Sigmoid colon (tissue), 4 donors: ENCODE data around the gene PRKCB.

Experiments used
- POLR2AphosphoS5 ChIP-seq, 4 donors: sonication (generic); formaldehyde crosslinking; IDR thresholded peaks; one replicate each; pipeline ENCODE4 v1.6.1; 2017; ENCODE audit warnings: antibody characterized with exemption in 4 of 4
- TF ChIP-seq, protein P1 (sequence below), 4 experiments: fragments of 450-650 bp in 3 of 4; fragments of 200-600 bp in 1 of 4; IDR thresholded peaks; one replicate each; pipeline ENCODE4 v1.5.1; 2016 to 2019; ENCODE audit warnings: antibody characterized with exemption in 4 of 4, mild to moderate bottlenecking in 3 of 4, moderate library complexity in 2 of 4

DNA sequence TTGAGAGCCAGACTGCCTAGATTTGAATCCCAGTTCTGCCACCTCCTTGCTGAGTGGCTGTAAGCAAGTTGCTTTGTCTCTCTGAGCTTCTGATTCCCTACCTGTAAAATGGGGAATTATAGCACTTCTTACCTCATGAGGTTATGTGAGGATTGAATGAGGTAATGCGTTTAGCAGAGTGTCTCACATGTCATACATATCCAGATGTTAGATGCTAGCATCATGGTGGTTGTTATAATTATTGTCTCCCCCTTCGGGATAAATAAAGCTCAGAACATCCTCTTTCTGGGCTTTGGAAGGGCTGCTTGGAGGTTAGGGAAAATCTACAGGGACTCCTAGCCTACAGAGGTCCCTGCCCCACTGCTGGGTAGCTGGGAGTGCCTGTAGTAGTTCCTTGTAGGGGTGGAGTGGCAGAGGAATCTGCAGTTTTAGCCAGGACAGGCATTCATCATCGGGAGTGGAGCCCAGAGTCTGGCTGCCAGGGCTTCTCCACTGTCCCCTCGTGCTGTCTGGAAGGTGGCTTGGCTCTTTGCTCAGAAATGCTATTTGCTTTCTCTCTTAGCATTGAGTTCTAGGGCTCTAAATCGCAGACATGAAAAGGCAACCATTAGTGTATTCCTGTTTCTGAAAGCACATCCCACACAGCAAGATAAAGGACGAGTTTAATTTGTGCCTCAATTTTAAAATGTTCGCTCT, 282.5 kb downstream of the PRKCB start:
- TF ChIP-seq, protein P1, sequence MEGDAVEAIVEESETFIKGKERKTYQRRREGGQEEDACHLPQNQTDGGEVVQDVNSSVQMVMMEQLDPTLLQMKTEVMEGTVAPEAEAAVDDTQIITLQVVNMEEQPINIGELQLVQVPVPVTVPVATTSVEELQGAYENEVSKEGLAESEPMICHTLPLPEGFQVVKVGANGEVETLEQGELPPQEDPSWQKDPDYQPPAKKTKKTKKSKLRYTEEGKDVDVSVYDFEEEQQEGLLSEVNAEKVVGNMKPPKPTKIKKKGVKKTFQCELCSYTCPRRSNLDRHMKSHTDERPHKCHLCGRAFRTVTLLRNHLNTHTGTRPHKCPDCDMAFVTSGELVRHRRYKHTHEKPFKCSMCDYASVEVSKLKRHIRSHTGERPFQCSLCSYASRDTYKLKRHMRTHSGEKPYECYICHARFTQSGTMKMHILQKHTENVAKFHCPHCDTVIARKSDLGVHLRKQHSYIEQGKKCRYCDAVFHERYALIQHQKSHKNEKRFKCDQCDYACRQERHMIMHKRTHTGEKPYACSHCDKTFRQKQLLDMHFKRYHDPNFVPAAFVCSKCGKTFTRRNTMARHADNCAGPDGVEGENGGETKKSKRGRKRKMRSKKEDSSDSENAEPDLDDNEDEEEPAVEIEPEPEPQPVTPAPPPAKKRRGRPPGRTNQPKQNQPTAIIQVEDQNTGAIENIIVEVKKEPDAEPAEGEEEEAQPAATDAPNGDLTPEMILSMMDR (IDR thresholded peaks at IDR 0.05), result no peak
- TF ChIP-seq POLR2AphosphoS5 (IDR thresholded peaks at IDR 0.05), result no peak
